Astrocyte of the spinal cord (primary cell): ENCODE measurements around the gene NRXN3.
A peak's percentile ranks its signal among the peaks of the same experiment; 100 is the strongest.

Experiments used
- DNase-seq: peaks from one replicate; pipeline ENCODE4 v3.0.0; 2011; ENCODE audit warnings: low read depth, low spot score
- H3K4me3 ChIP-seq: 2 replicates; pipeline ENCODE4 v1.5.1; 2011; ENCODE audit warnings: low read depth, mild to moderate bottlenecking, low read length, moderate library complexity
- in situ Hi-C: cut with HindIII; loops from 2 replicates; pipeline ENCODE4 v1.10.0; 2017; ENCODE audit warnings: low sequenced_read_pairs
- TF ChIP-seq, protein P1 (sequence below): IDR thresholded peaks from 2 replicates; pipeline ENCODE4 v1.5.1; 2012; ENCODE audit warnings: low read depth, mild to moderate bottlenecking, low read length, inconsistent platforms

NRXN3 gene

DNA sequence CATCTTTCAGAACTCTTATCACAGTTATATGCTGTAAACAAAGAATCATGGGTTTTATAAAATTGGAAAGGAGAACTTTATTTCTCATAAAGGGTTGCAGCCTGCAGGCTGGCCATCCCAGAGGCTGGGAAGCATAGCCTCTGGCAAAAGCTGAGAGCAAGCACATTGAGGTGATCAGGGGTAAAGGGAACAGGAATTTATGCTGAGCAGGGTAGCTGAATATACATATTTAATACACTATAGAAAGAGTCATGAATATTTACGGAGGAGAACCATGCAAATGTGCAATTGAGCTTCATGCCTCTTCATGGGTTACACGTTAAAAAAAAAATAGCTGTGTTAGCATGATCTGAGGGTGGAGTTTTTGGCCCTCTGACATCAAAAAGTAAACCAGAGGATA is 653.3 kb downstream of the NRXN3 start:
- no peak overlapping the region for H3K4me3 ChIP-seq
- in situ Hi-C loops = no loop called here
- TF ChIP-seq, protein P1, sequence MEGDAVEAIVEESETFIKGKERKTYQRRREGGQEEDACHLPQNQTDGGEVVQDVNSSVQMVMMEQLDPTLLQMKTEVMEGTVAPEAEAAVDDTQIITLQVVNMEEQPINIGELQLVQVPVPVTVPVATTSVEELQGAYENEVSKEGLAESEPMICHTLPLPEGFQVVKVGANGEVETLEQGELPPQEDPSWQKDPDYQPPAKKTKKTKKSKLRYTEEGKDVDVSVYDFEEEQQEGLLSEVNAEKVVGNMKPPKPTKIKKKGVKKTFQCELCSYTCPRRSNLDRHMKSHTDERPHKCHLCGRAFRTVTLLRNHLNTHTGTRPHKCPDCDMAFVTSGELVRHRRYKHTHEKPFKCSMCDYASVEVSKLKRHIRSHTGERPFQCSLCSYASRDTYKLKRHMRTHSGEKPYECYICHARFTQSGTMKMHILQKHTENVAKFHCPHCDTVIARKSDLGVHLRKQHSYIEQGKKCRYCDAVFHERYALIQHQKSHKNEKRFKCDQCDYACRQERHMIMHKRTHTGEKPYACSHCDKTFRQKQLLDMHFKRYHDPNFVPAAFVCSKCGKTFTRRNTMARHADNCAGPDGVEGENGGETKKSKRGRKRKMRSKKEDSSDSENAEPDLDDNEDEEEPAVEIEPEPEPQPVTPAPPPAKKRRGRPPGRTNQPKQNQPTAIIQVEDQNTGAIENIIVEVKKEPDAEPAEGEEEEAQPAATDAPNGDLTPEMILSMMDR = no peak
- no peak for DNase-seq

DNA sequence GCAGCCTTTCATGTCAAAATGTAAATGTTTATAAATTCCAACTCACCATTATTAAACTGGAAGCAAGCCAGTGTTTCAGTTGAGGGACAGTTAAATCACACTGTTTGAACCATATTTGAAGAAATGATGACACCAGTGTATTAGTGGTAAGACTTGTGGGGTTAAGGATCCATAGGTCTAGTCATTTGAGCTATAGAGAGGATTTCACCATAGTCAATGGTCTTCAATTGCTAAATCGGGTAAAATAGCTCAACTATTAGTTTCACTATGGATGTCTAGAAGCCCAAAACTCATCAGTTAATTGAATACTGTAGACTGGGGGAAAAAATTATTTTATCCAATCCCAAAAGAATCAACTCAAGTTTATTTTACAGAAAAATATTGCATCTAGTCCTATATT is 659.1 kb downstream of the NRXN3 start:
- TF ChIP-seq, protein P1 = no peak
- no peak for DNase-seq
- in situ Hi-C loops = no loop called here
- no peak overlapping the region for H3K4me3 ChIP-seq

DNA sequence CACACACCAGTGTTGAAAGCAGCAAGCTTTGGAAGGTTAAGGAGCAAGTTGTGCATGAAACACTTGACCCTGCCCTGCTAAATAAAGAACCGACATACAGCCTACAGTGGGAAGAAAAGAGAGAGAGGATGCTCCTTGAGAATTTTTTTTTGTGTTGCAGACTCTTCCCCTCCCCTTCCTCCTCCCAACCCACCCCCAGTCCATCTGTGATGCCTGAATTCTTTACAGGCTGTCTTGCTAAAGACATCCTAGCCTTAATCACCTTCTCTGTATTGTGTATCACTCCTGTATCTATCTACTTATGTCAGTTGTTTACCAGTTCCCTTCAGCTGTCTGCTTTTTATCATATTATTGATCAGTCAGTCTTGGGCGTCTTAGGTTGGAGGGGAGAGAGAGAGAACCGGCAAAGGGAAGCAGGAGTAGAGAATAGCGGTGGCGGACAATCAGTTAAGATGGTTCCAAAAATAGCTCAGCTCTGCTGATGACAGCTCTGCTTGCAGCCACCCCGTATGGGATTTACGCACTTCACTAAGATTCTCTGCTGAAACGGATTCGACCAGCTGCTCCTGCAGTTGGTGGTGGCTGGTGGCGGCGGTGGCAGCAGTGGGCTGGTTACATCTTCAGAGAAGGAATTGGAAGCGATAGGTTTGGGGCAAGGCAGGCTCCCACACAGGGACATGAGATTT is 664.7 kb downstream of the NRXN3 start:
- in situ Hi-C loops = no loop called here
- TF ChIP-seq, protein P1 = no peak
- H3K4me3 ChIP-seq = no peak overlapping the region

DNA sequence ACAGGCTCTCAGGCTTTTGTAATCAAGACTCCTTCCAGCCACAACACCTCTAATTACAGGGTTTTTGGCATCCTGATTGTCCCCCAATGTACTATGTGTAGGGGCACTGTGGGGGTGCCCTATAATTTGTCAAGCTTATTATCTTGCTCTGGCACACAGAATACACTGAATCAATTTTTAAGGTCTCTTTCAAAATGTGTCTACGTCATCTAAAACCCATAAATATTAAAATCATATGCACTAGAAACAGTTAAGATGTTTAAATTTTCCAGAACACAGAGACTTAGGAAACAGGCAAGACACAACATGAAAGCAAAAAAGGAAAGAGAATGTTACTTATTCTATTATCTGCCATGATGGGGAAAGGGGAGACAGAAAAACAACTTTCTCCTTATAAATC is 665.7 kb downstream of the NRXN3 start:
- in situ Hi-C loops = no loop called here
- TF ChIP-seq, protein P1 = no peak
- DNase-seq = no peak
- H3K4me3 ChIP-seq = no peak overlapping the region

More for the DNA sequence above, 664.7 kb downstream of the NRXN3 start:
- no peak for DNase-seq

DNA sequence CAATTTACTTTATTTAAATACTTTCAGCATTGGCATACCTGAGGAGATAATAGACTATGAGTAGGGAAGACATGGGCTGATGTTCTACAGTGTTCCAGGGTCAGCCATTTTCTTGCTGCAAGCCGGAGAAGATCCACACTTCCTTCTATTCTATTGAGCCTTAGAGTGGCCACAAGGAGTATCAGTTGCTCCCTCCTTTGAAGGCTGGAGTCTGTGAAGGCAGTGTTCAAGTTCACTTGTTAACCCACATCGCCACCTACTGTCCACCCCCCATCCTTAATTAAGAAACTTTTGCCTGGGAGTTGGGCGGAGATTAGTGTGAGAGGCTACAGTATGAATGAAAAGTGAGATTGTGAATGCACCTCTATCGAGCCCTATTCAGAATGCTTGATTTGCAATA is 666.6 kb downstream of the NRXN3 start:
- H3K4me3 ChIP-seq = no peak overlapping the region
- TF ChIP-seq, protein P1 = peak; percentile 53
- peak; percentile 64 for DNase-seq
- in situ Hi-C loops = no loop called here

- in situ Hi-C loops = no loop called here
- TF ChIP-seq, protein P1 = no peak
- no peak for DNase-seq
- no peak overlapping the region for H3K4me3 ChIP-seq
Observed at GRCh38 chr14:78838959-78839358, 668.8 kb downstream of the NRXN3 start.

GRCh38 chr14:78840898-78841297 is 670.7 kb downstream of the NRXN3 start:
- no peak for DNase-seq
- TF ChIP-seq, protein P1 = no peak
- no peak overlapping the region for H3K4me3 ChIP-seq
- in situ Hi-C loops = no loop called here
